Breast epithelium (tissue), 3 donors: ENCODE measurements around the gene C2orf49.

Experiments used
- POLR2A ChIP-seq: fragments of 450-650 bp; IDR thresholded peaks from one replicate; pipeline ENCODE4 v1.6.1; 2016; ENCODE audit warnings: antibody characterized with exemption, mild to moderate bottlenecking, moderate library complexity
- POLR2AphosphoS5 ChIP-seq, 3 donors: sonication (generic); formaldehyde crosslinking; IDR thresholded peaks; one replicate each; pipeline ENCODE4 v1.6.1; 2017; ENCODE audit warnings: antibody characterized with exemption in 3 of 3
- TF ChIP-seq, protein P1 (sequence below), 3 donors: fragments of 450-650 bp; IDR thresholded peaks; one replicate each; pipeline ENCODE4 v1.5.1; 2016 to 2017; ENCODE audit warnings: antibody characterized with exemption in 3 of 3, mild to moderate bottlenecking in 3 of 3, moderate library complexity in 3 of 3

DNA sequence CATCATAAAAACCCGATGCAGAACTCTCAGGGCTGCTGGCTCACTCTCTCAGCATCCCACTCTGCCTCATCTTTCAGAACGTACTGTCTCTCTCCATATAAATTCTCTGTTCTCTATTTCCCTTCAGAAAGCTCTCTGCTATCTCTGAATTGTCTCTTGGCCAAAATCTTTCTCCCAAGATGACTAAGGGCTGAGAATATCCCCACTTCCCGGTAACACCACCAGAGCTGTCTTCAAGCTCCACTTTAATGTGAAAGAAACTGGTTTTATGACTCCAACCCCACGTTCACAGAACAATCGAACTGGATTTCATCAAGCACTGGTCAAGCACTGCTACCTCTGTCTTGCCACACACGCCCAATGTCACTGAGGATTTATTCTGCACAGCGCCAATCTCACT lies 30.2 kb upstream of the C2orf49 start:
- TF ChIP-seq POLR2AphosphoS5 (IDR thresholded peaks at IDR 0.05) (no peak), POLR2A (no peak)
- TF ChIP-seq, protein P1, sequence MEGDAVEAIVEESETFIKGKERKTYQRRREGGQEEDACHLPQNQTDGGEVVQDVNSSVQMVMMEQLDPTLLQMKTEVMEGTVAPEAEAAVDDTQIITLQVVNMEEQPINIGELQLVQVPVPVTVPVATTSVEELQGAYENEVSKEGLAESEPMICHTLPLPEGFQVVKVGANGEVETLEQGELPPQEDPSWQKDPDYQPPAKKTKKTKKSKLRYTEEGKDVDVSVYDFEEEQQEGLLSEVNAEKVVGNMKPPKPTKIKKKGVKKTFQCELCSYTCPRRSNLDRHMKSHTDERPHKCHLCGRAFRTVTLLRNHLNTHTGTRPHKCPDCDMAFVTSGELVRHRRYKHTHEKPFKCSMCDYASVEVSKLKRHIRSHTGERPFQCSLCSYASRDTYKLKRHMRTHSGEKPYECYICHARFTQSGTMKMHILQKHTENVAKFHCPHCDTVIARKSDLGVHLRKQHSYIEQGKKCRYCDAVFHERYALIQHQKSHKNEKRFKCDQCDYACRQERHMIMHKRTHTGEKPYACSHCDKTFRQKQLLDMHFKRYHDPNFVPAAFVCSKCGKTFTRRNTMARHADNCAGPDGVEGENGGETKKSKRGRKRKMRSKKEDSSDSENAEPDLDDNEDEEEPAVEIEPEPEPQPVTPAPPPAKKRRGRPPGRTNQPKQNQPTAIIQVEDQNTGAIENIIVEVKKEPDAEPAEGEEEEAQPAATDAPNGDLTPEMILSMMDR (IDR thresholded peaks at IDR 0.05): no peak
